IPS-NIHi7 (cell line): ENCODE data around the gene APOE.
A peak's percentile ranks its signal among the peaks of the same experiment; 100 is the strongest.

Experiments
- DNase-seq: peaks from one replicate; pipeline ENCODE4 v3.0.0; 2012; ENCODE audit warnings: mixed read lengths; ENCODE audit errors: extremely low spot score

The APOE gene

GRCh38 chr19:44951179-44952159 lies 45.9 kb downstream of the APOE start:
- peak; percentile 84 for DNase-seq

- DNase-seq, result no peak
Measured at GRCh38 chr19:44954278-44954648, 48.7 kb downstream of the APOE start.

DNA sequence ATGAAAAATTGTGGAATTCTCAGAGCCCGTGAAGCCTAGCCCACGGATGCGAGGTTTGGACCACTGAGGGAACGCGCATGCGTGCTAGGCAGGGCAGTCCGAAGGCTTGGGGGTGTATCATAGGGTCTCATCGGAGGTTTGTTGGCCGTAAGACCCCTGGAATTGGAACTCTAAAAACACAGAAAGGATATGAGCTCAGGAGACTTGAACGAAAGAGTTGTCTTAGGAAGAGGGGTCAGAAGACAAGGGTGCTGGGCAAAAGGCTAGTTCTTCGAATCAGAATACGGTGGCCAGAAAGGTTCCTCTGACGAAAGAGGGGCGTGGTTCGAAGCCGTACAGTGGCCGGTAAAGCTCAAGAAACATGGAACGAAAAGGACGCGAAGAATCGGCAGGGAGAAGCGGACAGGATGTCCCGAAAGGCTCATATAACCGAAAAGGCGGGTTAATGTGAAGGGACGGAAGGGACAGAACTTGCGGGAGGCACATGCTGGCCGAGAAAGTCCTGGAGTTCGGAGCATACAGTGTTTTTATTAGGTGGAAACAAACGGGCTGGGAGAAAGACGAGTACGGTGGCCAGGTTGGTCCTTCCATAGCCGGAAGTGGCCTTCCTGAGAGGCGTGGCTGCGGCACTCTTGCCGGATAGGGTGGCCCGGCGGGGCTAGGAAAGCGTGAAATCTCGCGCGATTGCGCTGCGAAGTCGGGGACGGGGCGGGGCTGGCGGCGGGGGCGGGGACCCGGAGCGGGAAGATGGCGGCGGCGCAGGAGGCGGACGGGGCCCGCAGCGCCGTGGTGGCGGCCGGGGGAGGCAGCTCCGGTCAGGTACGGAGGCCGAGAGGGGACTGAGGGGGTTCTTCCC lies 49.3 kb downstream of the APOE start, which contains the start of gene CLPTM1:
CLPTM1 (plus strand) TSS at position 732 of the 856 bp plus-strand sequence; CDS start at position 748, 16 bp downstream.
- DNase-seq, result peak; percentile 99

DNA sequence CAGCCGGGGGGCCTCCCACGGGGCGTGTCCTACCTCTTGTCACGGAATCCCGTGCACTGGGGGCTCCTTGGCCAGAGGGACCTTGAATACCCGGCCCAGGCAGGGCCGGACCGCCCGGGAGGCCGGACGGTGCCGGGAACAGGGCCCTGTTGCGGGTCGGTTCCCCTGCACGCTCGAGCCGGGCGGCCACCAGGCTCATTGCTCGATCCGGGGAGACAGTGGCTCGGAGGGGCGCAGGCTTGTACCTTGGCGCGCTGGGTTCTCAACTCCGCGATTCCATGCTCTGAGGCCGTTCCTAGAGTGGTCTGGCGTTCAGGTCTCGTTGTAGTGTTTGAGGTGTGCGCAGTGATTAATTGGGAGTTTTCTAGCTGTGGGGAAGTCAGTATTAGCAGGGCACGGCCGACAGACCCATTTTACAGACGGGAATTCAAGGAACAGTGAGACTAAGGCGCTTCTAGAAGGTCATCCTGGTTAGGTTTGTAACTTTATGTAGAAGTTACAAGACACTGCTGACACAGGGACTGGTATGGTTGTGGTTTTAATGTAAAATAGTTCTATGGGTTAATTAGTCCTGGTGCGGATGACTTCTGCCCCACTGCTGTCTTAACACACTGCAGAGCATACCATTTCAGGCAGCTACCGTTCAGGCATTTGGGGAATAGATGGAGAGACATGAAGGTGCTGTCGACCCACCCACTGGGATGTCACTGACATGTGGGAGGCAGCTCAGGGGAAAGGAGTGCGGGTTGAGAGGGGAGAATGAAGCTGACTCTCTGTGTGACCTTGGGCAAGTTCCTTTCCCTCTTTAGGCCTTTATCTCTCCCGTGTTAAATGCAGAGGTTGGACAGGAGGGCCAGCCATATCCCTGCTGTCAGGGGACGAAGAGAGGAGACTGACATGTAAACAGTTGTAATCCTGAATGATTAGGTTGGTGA lies 50.2 kb downstream of the APOE start:
- DNase-seq, result no peak

DNA sequence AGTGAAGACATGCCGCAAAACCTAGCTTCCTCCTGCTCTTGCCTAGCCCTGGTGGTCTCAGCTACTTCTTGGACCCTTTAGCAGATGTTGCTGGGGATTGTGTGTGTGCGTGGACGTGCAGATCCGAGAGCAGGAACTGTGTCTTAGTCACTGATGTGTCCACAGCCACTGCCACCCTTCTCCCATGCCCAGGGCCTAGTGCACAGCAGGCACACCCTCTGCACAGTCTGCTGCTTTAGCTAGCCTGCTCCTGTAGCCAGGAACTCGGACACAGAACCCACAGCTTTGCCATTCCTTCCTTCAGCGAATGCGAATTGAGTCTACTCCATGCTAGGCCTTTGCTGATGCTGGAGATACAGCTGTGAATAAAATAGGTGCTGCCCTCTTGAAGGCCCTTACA lies 51.9 kb downstream of the APOE start:
- DNase-seq, result no peak

GRCh38 chr19:44958090-44958489 lies 52.5 kb downstream of the APOE start:
- DNase-seq, result no peak
